K562 (cell line): Measurements from ENCODE around the gene POLR1A. TPM values are rescaled to one million over a fixed set of nuclear protein-coding genes. Genes with fewer than 3 reads are reported as not detected.

Source experiments
- ATAC-seq: fragments of 200-7000 bp; cut with Tn5 transposase; 3 replicates; pipeline ENCODE4 v1.9.1; 2020; ENCODE audit warnings: moderate library complexity
- BruUV-seq: library from RNA; stranded (reverse); fragments of 400-500 nt; replicated peaks from 2 replicates; lab custom pipeline; 2021; lab: Mats Ljungman, UMichigan
- CTCF ChIA-PET: fragments of 300-600 bp; formaldehyde crosslinking; extraction: SDS; loops from one replicate; lab custom pipeline; 2021; ENCODE audit warnings: low intra/inter-chr PET ratio; lab: Yijun Ruan, JAX
- POLR2A ChIA-PET: fragments of 300-600, 350-650 bp; sonication (Branson Sonifier 250); formaldehyde crosslinking; extraction: SDS; loops from one replicate; lab custom pipeline; 2021; ENCODE audit warnings: antibody characterized with exemption, inconsistent platforms; lab: Yijun Ruan, JAX
- DNase-seq, 4 experiments: peaks; one replicate each; pipeline versions ENCODE4 v3.0.0 to v3.0.0-alpha.2; 2011 to 2018; ENCODE audit warnings: low spot score in 3 of 4, mixed read lengths in 3 of 4; ENCODE audit errors: extremely low read depth in 1 of 4
- FAIRE-seq: peaks from 2 replicates; lab custom pipeline; 2011; peaks lifted over from hg19 to GRCh38; lab: Jason Lieb, UNC
- H2AFZ ChIP-seq: 2 replicates; pipeline ENCODE4 v1.6.0; 2011; ENCODE audit warnings: low read depth, low read length, control low read depth, inconsistent platforms
- H3K27ac ChIP-seq: fragments of 200-600 bp; 3 replicates; pipeline ENCODE4 v1.8.0; 2011; ENCODE audit warnings: low read depth, mild to moderate bottlenecking, control low read depth, inconsistent platforms, low read length, moderate library complexity, mixed read lengths; ENCODE audit errors: extremely low read depth
- H3K27me3 ChIP-seq, 2 experiments: fragments of 300-600 bp in 1 of 2; 2 replicates in 1 of 2; 3 replicates in 1 of 2; pipeline versions ENCODE4 v1.6.0 to v1.8.0; 2011; ENCODE audit warnings: inconsistent platforms in 2 of 2, low read length in 2 of 2, mild to moderate bottlenecking in 1 of 2, mixed read lengths in 1 of 2, moderate library complexity in 1 of 2; ENCODE audit not compliant: control insufficient read depth in 2 of 2, insufficient read depth in 2 of 2
- H3K36me3 ChIP-seq: fragments of 300-600 bp; 3 replicates; pipeline ENCODE4 v1.8.0; 2011; ENCODE audit warnings: mild to moderate bottlenecking, low read length, inconsistent platforms; ENCODE audit not compliant: control insufficient read depth, insufficient read depth
- H3K4me1 ChIP-seq, 2 experiments: fragments of 200-600 bp in 1 of 2; replicated peaks in 1 of 2; 2 replicates in 1 of 2; 3 replicates in 1 of 2; pipeline versions ENCODE4 v1.5.1 to v1.8.0; 2011; ENCODE audit warnings: inconsistent platforms in 2 of 2, low read length in 2 of 2, mild to moderate bottlenecking in 1 of 2, mixed read lengths in 1 of 2, moderate library complexity in 1 of 2; ENCODE audit not compliant: control insufficient read depth in 2 of 2, insufficient read depth in 2 of 2
- H3K4me2 ChIP-seq: 2 replicates; pipeline ENCODE4 v1.6.1; 2011; ENCODE audit warnings: low read length, control low read depth, inconsistent platforms, mixed read lengths; ENCODE audit not compliant: insufficient read depth
- H3K4me3 ChIP-seq: fragments of 200-600 bp; sonication (generic), shearing (Covaris generic); 2 replicates; pipeline ENCODE4 v1.5.1; 2016; ENCODE audit warnings: control low read depth, inconsistent platforms
- H3K79me2 ChIP-seq: fragments of 200-600 bp; 3 replicates; pipeline ENCODE4 v1.8.0; 2011; ENCODE audit warnings: low read length, inconsistent platforms; ENCODE audit not compliant: control insufficient read depth, insufficient read depth
- H3K9ac ChIP-seq, 2 experiments: 2 replicates each; pipeline versions ENCODE4 v1.6.0 to v1.6.1; 2011; ENCODE audit warnings: low read depth in 2 of 2, low read length in 2 of 2, control low read depth in 1 of 2, inconsistent platforms in 1 of 2, mild to moderate bottlenecking in 1 of 2, mixed read lengths in 1 of 2; ENCODE audit not compliant: insufficient read depth in 1 of 2
- H3K9me1 ChIP-seq: one replicate; pipeline ENCODE4 v1.6.0; 2011; ENCODE audit warnings: inconsistent platforms, mild to moderate bottlenecking, low read length, moderate library complexity; ENCODE audit not compliant: control insufficient read depth, insufficient read depth
- H3K9me3 ChIP-seq: replicated peaks from 2 replicates; pipeline ENCODE4 v1.5.1; 2011; ENCODE audit warnings: low read depth, low read length, inconsistent platforms; ENCODE audit not compliant: control insufficient read depth, insufficient read depth
- H4K20me1 ChIP-seq: replicated peaks from 2 replicates; pipeline ENCODE4 v1.6.1; 2011; ENCODE audit warnings: low read length, inconsistent platforms, mixed read lengths; ENCODE audit not compliant: control insufficient read depth, insufficient read depth
- GTF2E2 ChIP-seq: fragments of 200-800 bp; sonication (Bioruptor generic); IDR thresholded peaks from 2 replicates; pipeline ENCODE4 v1.6.1; 2016; ENCODE audit warnings: missing genetic modification characterization, missing compliant biosample characterization
- JUND ChIP-seq, 2 experiments: IDR thresholded peaks; 2 replicates in 1 of 2; 3 replicates in 1 of 2; pipeline ENCODE4 v1.6.1; 2011; ENCODE audit warnings: borderline replicate concordance in 2 of 2, low read depth in 2 of 2, low read length in 2 of 2, improper control_type of control experiment in 1 of 2, missing biosample characterization in 1 of 2, missing genetic modification characterization in 1 of 2, missing genetic modification reagents in 1 of 2
- POLR2G ChIP-seq: fragments of 200-400 bp; formaldehyde crosslinking; IDR thresholded peaks from 2 replicates; pipeline ENCODE4 v1.6.1; 2017; ENCODE audit warnings: low read depth, mild to moderate bottlenecking, antibody characterized with exemption, low read length, moderate library complexity
- RBM15 ChIP-seq: fragments of 200-400 bp; formaldehyde crosslinking; IDR thresholded peaks from 2 replicates; pipeline ENCODE4 v1.6.1; 2018; ENCODE audit warnings: mild to moderate bottlenecking, low read length, moderate library complexity; ENCODE audit not compliant: insufficient read depth
- SAFB ChIP-seq: fragments of 200-400 bp; formaldehyde crosslinking; IDR thresholded peaks from 2 replicates; pipeline ENCODE4 v1.6.1; 2017; ENCODE audit warnings: low read depth, low read length, borderline replicate concordance
- SMARCE1 ChIP-seq: fragments of 450-650 bp; IDR thresholded peaks from 2 replicates; pipeline ENCODE4 v1.7.1; 2016; ENCODE audit warnings: mild to moderate bottlenecking
- WGBS: fragments of 100-300 bp; shearing (Covaris generic); methylation state at CpG from one replicate; pipeline ENCODE4 v1.1.6; 2016; ENCODE audit warnings: low coverage, mixed read lengths; ENCODE audit not compliant: insufficient coverage; ENCODE audit errors: missing lambda C conversion rate; 5-methylcytosine and 5-hydroxymethylcytosine counted together
- in situ Hi-C: fragments of 300-500 bp; cut with MboI; formaldehyde crosslinking; loops from 4 replicates; pipeline ENCODE4 v1.15.0; 2018; ENCODE audit warnings: inconsistent platforms, mixed read lengths
- intact Hi-C: fragments of 100-400 bp; cut with micrococcal nuclease; formaldehyde crosslinking; loops from 2 replicates; pipeline ENCODE4 v1.14.2; 2022
- polyA plus RNA-seq, 8 experiments: library from polyadenylated mRNA; depleted of rRNA in 4 of 8; stranded (reverse) in 5 of 8; unstranded in 3 of 8; fragments of >200 nt; fragmentation: Nextera tagmentation in 2 of 8; fragmentation: Illumina TruSeq in 1 of 8; extraction: Ambion mirVana in 2 of 8; extraction: Trizol in 1 of 8; gene quantifications; 2 replicates each; pipeline versions ENCODE4 v1.2.1 to v1.2.3, GENCODE V29; 2011 to 2014; ENCODE audit warnings: inconsistent platforms in 1 of 8, missing spikeins in 1 of 8
- total RNA-seq, 7 experiments: library from RNA; depleted of rRNA in 6 of 7; stranded (reverse); fragments of >200 nt in 6 of 7; fragmentation: Illumina TruSeq in 2 of 7; extraction: Trizol in 2 of 7; gene quantifications; 2 replicates each; pipeline versions ENCODE4 v1.2.1 to v1.2.3, GENCODE V29; 2011 to 2021; ENCODE audit warnings: low replicate concordance in 1 of 7

Gene POLR1A
- total and polyA plus RNA-seq, 9 of the 15 experiments (the other 6 are each of a cell fraction or from before 2014, with no cell fraction given) = 3.0 to 72.1 (median 21.8) TPM

DNA sequence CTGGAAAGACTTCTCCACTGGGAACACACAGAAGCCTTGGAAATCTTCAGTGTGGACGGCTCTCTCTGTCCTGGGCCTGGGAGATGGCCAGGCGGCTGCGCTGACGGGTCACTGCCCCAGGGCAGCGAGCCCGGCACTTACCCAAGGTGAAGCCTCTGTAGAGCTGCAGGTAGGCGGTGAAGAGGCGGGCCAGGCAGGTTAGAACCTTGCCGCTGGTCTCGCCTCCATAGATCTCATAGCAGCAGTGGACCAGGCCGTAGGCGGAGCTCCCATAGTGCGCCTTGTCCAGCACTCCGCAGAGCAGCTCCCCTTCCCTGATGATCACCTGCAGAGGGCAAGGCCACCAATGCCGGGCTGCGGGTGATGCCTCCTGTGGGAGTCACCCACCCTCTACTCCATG lies 53.0 kb downstream of the POLR1A start:
- H3K4me1 ChIP-seq = no peaks in the 10 kb centered on the region
- no TSS peak for BruUV-seq
- intact Hi-C loops = no loop called here
- no peak overlapping the region for H3K4me2 ChIP-seq
- ATAC-seq (no peak), FAIRE-seq (no peak), DNase-seq (no peak)
- no peak overlapping the region for H2AFZ ChIP-seq
- H3K36me3 ChIP-seq = peaks cover 91% of the 10 kb centered on the region
- no peak for TF ChIP-seq RBM15
- 0 out of 2 replicates have a peak, but pooled peaks have one; percentile 18 for TF ChIP-seq POLR2G
- no peak for TF ChIP-seq SMARCE1
- no peak for TF ChIP-seq GTF2E2 (tag)
- H3K9ac ChIP-seq = no peak overlapping the region; a peak in 1 of 4 replicates
- WGBS = 99% methylated on average over 14 of the region's 16 CpGs
- in situ Hi-C loops = no loop called here
- CTCF ChIA-PET = no interaction called here
- H3K9me3 ChIP-seq = no peaks in the 10 kb centered on the region
- no peak overlapping the region for H3K27ac ChIP-seq
- H3K79me2 ChIP-seq = no peaks in the 10 kb centered on the region
- H3K27me3 ChIP-seq = no peaks in the 10 kb centered on the region
- H3K9me1 ChIP-seq = no peaks in the 10 kb centered on the region
- no peak overlapping the region for H3K4me3 ChIP-seq
- POLR2A ChIA-PET = no interaction called here
- H4K20me1 ChIP-seq = no peaks in the 10 kb centered on the region

DNA sequence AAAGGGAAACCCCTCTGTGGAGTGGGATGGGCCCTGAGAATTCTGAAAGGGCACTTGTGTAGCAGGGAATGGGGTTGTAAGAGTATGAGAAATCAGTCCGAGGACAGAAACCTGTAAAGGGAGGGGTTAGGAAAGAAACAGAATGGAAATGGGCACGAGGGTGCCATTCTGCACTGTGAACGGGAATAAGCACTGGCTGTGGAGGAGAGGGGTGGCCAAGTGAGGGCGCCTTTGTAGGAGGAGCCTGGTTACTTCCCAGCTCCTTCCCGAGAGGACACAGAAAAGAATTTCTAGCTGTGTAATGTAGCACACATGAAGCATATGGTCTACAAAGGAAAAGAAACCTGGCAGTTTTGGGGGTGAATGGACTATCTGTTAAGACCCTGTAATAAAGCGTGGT lies 53.4 kb downstream of the POLR1A start:
- H3K4me3 ChIP-seq = no peak overlapping the region
- H2AFZ ChIP-seq = no peak overlapping the region
- no peaks in the 10 kb centered on the region for H3K9me3 ChIP-seq
- CTCF ChIA-PET = no interaction called here
- in situ Hi-C loops = no loop called here
- no peaks in the 10 kb centered on the region for H3K79me2 ChIP-seq
- WGBS = 92% methylated on average over 5 of the region's 6 CpGs
- no peaks in the 10 kb centered on the region for H3K9me1 ChIP-seq
- TF ChIP-seq SAFB (no peak), JUND (IDR thresholded peaks at IDR 0.05; ENCODE audit: borderline replicate concordance, low read depth, low read length) (no peak), JUND (tag; IDR thresholded peaks at IDR 0.05; ENCODE audit: borderline replicate concordance, low read depth, low read length) (no peak)
- no peak overlapping the region for H3K27ac ChIP-seq
- no TSS peak for BruUV-seq
- intact Hi-C loops = no loop called here
- no peak overlapping the region for H3K4me2 ChIP-seq
- H3K27me3 ChIP-seq = no peaks in the 10 kb centered on the region
- FAIRE-seq = no peak
- POLR2A ChIA-PET = no interaction called here
- H4K20me1 ChIP-seq = no peaks in the 10 kb centered on the region
- H3K9ac ChIP-seq = no peak overlapping the region
- H3K4me1 ChIP-seq = no peaks in the 10 kb centered on the region
- DNase-seq = no peak
- ATAC-seq = no peak
- peaks cover 91% of the 10 kb centered on the region for H3K36me3 ChIP-seq
